HG03196 (cell line): ENCODE results near the gene KCND1.

Experiments
- ATAC-seq: cut with Tn5 transposase; IDR thresholded peaks from one replicate; pipeline ENCODE4 v1.9.1; 2021; ENCODE audit not compliant: unreplicated experiment

The KCND1 gene

DNA sequence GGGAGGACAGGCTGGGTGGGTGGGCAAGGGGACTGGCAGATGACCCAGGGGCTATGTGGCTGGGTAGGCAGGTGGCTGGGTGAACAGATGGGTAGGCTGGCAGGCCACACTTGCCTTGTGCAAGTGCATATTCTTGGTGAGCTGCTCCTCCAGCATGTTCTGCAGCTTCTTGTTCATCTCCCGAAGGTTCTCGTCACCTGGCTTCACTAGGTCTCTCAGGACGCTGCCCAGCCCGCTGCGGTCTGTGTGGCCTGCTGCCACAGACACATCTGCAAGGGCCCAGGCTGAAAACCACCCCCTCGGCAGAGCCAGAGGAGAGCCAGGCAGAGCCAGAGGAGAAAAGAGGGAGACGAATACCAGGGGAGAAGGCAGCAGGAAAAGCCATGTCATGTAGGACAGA lies 3.4 kb upstream of the KCND1 start:
- no peak for ATAC-seq

DNA sequence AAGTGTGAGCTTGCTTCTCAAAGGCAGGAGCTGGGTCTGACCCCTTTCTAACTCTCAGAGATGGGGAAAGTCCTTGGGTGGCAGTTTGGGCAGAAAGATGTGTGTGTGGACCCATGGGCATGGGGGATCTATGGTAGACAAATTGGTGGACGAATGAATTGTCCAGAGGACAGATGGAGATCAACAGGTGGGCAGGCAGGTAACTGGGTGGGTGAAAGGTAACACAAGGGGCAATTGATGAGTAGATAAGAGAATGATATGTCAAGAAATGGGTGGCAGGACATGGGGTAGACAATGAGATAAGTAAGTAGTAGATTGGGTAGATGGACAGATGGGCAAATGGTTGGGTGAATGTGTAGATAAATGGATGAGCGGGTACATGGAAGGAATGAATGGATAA lies 2.9 kb upstream of the KCND1 start:
- no peak for ATAC-seq

DNA sequence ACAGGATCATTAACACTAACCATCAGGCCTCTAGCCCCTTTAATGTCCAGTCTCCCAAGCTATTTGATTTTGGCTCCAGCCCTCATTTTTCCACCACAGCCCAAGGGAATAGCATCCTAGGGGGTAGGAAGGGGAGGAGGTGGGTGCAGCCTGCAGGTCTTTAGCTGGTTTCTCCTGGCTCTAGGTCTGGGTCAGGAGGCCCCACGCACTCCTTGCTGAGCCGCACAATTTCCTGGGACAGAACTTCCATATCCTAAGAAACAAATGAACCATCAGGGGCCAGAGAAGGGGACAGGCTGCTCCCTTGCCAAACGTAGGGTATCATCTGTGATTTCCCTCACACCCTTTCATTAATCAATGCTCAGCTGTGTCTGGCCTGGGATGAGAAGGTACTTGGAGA lies 2.4 kb upstream of the KCND1 start:
- no peak for ATAC-seq

DNA sequence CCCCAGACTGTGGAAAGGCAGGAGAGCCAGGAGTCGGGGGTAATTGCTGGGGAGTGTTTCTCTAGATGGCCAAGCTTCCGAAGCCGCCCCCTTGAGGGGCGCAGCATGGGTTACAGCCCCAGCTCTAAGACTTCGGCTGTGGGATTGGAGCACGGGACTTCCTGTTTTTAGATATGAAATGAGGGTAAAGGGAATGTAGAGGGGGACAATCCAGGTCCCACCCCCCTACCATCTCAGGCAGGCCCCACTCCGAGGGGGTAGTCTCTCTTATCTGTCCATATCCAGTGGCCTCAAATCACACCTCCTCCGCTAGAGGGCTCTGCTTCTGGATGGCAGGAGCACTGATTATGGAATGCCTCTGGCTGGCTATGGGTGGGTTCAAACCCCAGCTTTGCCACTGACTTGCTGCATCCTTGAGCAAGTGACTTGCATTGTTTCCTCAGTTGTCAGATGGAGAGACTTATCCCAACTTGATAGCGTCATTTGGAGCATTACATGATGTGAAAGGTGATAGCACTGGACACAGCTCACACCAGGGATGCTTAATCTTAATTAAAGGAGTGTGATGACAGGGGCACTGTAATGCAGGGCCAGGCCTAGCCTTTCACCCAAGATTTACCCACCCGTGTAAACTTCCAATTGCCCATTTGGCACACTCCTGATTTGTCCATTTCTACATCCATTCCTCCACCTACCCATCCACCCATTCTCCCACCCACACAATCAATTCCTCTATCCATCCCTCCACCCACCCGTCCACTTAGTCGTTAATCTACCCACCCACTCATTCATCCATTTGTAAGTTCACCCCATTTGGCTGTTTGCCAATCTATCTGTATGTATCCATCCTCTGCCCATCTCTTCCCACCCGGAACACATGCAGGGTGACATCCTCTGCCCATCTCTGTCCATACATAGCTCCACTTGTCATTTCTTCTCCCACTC lies 848 bp upstream of the KCND1 start:
- ATAC-seq = no peak

DNA sequence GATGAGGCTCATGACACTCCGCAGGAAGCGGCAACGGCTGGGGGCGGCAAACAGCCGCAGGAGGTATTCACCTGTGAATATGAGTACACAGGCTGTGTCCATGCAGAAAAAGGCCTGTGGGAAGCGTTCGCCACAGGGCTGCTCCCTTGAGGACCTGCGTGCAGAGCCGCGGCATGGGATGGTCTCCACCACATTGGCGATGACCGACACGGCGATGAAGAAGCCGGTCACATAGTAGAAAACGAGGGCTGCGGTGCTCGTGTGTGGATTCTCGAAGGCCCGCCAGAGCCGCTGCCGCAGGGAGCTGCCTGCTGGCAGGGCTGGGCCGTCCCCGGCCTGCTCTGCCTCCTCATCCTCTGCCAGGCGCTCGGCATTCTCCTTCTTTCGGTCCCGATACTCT lies 2.2 kb downstream of the KCND1 start:
- no peak for ATAC-seq

DNA sequence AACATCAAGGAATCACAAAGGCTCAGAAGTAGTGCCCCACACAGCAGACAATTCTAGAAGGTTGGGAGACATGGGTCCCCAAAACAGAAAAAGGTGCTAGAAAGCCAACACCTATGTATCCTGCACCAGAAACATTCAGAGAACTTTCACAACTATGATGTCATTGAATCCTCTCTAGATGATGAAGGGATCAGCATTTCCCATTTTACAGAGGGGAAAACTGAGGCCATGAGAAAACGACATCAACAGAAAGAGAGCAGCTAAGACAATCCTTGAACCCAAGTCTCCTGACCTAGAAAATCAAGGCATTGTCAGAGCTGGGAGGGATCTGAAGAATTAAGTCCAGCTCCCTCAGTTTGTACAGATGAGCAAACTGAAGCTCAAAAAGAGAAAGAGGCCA lies 3.3 kb downstream of the KCND1 start:
- no peak for ATAC-seq

DNA sequence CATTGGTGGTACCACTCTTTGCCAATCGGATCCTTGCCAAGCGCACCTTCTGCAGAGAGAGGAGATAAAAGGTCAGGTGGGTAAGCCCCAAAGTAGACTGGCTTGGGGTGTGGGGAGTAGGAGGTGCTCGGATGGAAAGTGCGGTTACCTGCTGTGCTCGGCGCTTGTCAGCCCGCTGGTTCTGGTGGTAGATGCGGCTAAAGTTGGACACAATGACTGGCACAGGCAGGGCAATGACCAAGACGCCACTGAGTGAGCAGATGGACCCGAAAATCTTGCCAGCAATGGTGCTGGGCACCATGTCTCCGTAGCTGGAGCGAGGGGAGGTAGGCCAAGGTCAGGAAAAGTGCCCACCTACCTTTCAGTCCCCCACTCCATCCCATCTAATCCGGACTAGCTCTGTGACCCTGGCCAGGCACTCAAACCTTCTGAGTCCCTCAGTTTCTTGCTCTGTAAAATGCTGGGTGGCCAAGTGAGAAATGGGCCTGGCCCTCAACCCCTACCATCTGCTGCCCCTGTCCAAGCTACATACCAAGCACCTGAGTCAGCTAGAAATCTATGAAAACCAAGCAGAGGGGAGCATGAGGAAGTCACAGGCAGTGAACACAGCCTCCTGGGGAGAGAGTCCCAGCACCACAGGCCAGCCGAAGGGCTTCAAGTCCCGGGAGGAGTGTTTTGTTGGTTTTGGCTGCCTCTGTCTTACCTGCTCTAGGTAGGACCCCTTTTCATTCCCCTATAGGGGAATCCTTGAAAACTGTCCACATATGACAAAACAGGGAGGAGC lies 4.7 kb downstream of the KCND1 start:
- ATAC-seq = no peak

DNA sequence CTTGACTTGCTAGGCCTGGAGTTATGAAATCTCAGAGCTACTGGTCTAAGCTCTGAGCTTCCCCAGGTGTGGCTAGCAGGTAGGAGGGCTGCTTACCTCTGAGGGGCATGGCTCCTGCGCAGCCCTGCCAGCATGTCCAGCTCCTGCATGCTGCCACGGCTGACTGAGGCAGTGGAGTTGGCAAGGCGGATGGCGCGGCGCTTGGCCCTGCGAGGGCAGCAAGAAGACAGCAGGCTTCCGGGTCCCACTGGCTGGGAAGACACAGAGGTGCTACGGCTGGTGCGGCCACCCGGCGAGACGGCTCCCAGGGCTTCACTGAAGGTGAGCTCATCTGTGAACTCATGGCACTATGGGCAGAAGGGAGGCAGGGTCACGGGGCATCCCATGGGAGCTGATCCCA lies 5.7 kb downstream of the KCND1 start:
- no peak for ATAC-seq

DNA sequence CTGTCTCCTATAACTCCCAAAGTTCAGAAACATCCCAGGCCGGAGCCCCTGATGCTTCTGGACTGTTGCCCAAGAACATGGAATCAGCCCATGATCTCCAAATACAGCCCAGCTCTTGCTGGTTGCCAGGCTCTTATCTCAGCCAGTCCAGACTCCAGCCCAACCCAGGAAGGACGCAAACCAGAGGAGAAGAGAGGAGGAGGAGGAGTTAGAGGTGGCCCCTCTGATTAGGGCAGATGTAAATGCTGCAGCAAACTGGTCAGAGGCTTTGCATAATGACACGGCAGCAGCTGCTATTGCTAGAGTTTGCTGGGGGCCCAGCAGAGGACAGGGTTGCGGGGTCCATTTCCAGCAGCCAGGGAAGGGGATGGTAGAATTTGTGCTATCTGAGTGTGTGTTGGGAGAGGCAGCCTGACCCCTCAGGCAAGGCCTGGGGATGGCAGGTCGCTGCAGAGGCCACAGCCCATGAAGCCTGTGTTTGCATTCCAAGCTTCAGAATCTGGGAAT lies 10.0 kb downstream of the KCND1 start:
- ATAC-seq = no peak

DNA sequence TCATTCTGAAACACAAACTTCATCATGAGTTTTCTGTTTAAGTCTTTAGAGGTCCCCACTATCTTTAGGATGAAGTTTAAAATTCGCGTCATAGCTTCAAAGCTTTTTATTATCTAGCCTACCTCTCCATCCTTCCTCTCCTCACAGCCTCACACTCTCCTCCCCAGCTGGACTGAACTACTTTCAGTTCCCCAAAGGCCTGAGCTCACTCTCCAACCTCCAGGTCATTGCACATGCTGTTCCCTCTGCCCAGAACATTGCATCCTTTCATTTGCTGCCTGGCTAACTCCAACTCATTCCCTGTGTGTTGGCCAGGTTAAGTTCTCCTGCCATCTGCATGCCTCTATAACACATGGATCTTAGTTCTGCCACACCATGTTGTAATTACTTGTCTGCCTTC lies 11.4 kb downstream of the KCND1 start:
- no peak for ATAC-seq

DNA sequence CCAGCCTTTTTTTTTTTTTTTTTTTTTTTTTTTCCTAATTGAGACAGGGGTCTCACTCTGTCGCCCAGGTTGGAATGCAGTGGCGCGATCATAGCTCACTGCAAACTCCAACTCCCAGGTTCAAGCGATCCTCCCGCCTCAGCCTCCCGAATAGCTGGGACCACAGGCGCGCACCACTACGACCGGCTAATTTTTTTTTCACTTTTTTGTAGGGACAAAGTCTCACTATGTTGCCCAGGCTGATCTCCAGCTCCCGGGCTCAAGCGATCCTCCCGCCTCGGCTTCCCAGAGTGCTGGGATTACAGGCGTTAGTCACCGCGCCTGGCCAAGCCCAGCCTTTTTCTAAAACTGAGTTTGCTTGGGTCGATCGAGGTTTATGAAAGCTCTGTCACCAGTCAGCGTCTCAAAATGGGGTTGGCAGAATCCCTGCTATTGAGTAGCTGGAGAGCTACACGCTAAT lies 13.0 kb downstream of the KCND1 start:
- no peak for ATAC-seq

DNA sequence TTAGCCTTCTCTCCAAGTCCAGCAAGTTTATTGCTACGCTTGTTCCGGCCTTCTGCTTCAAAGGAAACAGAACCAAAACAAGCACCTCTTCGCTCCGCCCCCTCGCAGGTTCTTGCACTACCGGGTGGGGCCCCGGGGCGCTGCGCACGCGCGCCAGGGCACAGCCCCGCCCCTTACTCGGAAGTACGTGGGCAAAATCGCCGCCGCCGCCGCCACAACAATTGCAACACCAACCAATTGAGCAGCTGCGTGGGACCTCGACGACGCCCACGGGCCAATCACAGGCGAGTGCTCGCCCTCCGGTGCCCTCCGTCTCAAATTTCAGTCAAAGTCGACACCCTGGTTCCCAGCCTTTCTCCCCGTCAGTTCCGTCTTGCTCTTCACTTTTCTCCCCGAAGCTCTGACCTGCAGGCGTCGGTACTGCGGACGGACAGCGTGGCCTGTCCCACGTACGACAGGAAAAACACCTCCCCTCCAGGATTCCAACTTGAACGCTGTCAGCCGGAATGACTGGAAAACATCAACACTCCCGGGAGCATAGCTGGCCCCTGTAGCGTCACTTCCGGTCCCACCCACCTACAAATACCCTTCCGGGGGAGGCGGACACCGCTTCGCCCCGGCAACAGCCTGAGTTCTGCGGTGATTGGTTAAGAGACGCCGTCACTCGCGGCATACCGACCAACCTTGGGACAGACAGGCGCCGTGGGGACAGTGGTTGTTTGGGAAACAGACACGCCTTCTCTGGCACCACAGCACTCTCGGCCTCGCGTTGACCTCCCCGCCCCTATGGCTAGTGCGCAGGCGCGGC lies 13.6 kb downstream of the KCND1 start:
- ATAC-seq = peak; percentile 89

DNA sequence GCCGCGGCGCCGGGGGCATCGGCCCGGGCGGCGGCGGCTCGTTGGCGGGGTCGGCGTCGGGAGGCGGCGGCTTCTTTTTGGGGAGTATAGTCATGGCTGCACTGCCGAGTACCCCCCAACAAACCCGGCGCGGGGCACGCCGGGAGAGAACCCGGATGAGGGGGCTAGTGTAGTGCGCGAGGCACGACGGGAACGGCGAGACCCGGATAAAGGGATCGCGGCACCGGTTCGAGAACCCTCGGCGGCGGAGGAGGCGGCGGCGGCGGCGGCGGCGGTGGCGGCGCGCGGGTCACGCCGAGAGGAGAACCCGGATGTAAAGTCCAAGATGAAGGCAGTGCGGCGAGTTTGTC lies 14.2 kb downstream of the KCND1 start, which contains the start of gene OTUD5:
Gene OTUD5, minus strand, starts transcription at position 131 of the 350 bp plus-strand sequence. Its CDS starts 37 bp downstream, at position 94.
- peak; percentile 37 for ATAC-seq

DNA sequence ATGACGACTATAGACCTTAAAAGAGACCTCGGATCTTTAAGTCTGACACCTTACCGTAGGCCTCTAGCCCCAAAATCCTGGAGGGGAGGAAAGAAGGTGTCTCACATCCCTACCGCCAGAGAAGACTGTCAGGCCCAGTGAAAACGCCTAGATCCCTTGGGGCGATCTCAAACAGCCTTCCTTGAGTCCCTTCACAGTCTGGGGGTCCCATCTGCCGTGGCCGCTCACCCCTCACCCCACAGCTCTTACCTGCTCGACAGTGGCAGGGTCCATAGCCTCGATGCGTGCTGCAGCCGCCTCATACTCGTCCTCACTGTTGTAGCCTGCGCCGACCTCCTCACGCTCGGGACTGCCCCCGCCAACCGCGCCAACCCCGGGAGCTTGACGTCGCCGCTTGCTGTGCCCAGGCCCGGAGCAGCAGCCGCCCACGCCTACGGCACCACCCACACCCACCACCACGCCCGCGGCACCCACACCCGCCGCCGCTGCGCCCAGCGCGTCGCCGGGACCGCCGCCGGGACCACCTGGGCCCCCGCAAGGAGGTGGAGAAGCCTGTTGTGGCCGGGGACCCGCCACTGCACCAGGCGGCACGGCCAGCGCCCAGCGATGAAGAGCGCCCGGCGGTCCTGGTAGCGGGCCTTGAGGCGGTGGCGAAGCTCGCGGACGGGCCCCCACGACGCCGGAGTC lies 14.8 kb downstream of the KCND1 start:
- no peak for ATAC-seq

DNA sequence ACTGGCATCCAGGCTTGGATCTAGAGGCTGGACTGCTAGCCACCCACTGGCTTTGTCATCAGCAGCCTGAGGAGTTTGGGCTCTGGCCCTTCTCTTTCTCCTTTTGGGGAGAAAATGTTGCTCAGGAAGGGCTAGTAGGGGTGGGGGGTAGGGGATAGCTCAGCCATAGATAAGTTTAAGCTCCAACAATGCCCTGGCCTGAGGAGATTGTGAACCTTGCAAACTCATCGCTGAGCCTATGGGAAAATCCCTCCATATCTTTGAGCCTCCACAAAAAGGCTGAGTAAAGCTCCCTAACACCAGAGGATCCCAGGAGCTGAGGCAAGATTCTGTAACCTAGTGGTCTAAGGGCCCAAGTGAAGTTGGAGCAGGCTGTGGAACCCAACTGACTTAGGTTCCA lies 23.1 kb downstream of the KCND1 start:
- ATAC-seq = no peak

DNA sequence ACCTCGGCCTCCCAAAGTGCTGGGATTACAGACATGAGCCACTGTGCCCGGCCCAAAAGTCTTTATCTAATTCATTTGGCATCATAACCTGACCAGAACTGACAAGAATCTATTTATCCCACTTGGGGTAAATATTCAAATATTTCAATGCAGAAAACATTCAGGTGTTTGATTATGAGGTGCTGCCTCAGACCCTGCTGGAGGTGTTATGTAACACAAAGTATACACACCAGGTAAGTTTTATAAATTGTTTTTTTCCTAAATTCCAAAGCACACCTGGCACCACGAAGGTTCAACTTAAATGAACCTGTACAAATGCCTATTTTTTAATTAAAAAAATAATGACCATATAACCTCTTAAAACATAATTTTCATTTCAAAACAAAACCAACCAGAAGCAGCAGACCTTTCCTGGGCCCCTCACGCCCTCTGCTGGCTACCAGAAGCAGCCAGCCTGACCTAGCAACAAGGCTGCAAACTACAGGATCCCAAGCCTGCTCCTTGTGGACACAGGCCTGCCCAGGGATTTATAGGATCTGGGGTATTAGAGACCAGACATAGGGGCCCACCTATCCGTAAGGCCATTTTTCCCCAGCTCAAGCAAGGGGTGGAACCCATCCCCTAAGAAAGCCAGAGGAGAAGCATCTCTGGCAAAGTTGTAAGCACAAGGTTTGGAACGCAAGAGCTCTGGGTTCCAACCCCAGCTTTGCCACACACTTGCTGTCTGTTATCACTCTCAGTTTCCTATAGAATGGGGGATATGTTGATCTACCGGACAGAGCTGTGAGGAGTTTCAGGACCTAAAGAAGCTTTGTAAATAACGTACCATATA lies 25.9 kb downstream of the KCND1 start:
- no peak for ATAC-seq

DNA sequence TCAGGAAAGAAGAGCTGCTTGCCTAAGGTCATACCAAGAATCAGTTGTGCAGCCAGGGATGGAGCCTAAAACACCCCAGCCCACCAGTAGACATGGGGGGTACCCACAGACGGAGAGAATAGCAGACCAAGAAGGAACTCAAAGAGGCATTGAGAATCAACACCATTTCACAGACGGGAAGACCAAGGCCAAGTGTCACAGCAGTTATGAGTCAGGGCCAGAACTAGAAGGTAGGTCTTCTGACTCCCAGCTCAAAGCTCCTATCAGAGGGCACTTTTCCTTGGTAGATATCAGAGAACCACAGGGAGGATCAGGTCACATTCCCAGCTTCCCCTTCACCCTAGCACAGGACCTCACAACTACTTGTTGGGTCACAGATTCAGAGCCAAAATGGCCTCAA lies 28.7 kb downstream of the KCND1 start:
- no peak for ATAC-seq

DNA sequence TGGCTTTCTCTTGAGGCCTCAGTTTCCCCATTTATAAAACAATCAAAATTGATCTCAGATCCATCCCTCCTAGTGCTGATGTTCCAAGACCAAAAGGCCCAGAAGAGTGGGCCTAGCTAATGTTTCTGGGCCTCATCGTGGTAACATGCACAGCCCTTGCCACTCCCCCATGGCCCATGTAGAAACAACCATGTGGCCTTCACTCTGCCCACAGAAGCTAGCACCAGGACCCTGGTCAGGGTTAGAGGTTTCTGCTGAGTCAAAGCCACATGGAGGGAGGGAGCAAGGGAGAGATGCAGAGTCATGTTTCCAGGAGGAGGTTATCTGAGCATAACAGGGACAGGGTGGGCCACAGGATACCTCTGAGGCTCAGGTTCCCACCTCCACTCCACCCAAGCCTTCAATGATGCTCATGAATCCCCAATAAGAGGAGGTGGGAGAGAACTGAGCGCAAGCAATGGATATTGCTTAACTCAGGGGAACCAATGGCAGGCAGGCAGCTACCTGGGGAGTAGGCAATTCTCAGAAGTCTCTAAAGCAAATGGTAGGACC lies 31.2 kb downstream of the KCND1 start:
- no peak for ATAC-seq

DNA sequence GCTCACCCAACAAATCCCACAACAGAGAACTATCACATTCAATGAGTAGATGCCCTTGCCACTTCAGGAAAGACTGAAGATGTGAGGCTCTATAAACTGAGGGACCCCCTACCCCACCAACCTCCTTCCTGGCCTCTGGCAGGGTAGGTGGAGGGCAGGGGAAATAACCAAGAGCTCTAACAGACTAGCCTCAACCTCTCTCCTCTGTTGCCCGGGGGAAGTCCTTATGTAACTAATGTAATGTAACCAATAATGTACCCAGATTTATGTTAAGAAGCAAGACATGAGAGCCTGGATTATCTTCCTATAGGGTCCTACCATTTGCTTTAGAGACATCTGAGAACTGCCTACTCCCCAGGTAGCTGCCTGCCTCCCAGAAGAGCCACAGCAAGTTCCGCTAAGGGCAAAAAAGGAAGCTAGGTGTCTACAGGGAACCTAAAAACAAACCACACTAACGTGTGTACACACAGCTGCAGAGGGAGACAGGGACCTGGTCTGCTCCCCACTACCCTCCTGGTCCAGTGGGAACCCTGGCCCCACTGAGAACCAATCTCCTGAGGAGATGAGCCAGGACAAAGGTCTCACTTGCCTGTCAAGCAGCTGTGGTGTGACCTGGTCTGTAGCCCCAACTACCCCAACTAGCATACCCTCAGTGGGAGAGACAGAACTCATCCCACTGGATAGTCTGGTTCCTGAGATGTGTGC lies 32.0 kb downstream of the KCND1 start:
- ATAC-seq = no peak
